HG02884 (cell line): ENCODE measurements around the gene BCL11B.

Experiments used
- ATAC-seq: cut with Tn5 transposase; IDR thresholded peaks from one replicate; pipeline ENCODE4 v1.9.1; 2021; ENCODE audit warnings: mild to moderate bottlenecking, moderate library complexity; ENCODE audit not compliant: unreplicated experiment

Gene BCL11B

DNA sequence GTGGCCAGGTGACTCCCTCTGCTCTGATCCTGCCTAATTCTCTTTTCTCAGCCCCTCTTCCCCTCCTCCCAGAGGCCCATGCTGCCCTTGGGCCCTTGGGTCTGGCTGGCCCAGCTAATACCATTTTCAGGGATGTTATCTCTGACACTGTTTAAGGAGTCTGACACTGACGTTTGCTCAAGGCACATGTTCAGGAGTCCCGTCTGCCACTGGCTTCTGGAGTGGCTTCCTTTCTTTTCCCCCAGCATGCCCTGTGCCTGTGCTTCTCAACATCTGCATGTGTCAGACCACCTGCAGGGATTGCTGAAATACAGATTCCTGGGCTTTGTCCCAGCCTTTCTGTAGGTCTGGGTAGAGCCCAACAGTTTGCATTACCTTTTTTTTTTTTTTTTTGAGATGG is 128.9 kb downstream of the BCL11B start:
- no peak for ATAC-seq

DNA sequence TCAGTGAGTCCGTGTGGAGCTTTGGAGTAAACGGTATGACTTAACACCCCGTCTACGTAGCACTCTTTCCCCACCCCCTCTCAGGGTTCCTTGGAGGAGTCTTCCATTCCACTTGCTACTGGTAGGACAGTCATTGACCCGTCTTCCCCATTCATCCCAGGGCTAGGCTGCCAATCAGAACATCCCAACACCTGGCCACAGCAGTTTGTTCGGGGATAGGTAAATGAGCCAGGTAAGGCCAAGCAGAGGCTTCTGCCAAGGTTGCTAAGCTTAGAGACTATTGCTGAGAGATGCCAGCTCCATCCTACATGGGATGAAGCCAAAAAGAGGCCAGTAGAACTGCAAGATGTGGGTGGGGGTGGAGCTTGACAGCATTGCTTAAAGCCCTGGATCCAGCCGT is 130.8 kb downstream of the BCL11B start:
- no peak for ATAC-seq

DNA sequence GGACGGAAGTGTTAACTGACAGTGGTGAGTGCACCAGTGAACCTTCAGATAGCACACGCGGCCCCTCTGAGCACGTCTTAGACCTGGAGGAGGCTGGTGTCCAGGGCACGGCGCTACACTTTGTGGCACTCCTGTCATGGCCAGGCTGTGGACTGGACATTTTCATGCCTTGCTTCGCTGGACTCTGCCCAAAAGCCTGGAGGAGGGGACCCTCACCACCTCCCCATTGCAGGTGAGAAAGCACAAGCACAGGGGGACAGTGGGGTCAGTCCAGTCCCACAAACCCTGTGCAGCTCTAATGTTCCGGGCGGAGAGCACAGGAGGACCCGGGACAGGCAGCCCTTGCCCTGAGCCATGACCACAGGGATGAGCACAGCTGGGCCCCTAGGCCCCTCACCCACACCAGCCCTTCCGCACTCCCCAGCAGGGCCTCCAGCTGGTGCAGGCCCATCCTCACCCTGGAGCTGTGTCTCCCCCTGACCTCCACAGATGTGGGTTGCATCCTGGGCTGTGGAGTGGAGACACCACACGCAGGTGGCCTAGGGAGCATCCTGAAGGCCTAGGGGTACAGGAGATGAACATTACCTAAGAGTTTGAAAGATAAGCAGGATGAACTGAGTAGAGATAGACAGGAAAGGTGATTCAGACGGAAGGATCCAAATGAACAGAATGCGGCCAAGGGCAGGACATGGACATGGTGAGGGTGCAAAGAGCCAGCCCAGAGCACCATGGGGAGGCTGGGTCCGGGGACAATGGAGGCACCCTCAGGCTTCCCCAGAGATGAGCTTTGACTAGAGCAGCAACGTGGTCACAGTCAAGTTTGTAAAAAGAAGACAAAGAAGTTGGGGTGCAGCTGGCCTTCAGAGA is 132.8 kb downstream of the BCL11B start:
- ATAC-seq: no peak

DNA sequence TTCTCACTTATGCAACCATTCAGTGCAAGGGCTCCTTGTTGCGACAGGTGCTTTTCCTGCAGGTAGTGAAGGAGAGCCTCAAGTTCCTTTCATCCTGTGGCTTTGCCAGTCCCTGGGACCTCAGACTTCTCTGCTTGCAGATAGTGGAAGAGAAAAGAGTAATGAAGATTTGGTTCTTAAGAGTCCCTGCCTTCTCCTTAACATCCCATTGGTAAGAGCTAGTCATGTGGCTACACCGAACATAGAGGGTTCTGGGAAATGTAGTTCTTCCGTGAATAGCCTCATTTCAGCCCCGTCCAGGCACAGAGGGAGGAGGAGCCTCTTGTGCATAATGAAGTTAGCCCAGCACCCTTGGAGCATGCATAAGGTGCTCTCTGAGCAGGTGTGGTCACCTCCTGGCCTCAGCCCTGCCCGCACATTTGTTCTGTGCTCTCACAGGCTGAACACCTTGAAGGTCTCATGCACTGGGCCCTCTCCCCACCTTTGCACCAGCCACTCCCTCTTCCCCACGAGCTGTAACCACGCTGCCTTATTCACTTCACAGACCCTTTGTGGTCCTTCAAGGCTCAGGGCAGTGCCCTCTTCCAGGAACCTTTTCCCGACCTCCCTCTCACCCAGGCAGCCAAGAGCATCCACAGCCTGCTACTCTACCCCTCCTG is 134.0 kb downstream of the BCL11B start:
- ATAC-seq: no peak

DNA sequence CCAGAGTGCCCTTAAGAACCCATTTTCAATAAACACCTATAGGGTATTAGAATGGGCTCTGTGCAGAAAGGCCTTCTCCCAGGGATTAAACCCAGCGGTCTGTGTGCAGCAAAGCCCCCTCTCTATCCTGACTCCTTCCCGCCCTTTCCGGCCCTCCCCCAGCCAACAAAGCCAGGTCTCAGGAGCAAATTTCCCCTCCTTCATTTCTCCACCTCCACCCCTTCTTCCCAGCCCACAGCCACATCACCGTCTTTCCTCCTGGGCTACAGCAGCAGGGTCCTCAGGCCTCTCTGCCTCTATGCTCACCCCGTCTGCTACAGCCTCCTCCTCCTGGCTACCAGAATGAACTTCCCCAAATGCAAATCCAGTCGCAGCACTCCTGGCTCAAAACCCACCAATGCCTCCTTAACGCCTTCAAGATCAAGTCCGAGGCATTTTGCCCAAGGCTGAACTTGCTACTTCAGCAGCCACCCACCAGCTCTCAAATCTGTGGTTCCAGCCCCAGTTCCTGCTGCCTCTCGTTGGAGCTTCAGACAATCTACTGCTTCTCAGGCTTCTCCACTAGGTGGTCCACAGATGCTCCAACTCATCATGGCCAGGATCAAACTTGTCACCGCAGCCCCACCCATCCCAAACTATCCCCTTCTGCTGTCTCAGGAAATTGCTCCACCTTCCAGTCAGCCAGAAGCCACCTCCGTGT is 134.8 kb downstream of the BCL11B start:
- no peak for ATAC-seq

DNA sequence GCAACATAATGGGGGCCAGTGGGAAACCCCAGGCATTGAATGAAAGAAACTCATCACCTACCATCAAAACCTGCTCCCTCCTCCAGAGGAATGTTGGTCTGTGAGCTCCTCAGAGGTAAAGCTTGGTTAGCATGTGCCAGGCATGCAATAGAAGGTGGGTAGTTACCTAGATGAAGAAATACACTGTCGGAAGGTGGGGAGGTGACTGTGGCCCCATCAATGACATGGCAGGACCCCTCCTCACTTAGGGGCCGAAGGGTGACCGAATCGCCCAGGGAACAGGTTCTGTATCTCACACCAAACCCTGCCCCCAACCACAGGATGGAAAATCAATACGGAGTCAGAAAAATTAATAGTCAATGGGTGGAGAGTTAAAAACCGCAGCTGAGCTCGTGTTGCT is 135.6 kb downstream of the BCL11B start:
- ATAC-seq: no peak

DNA sequence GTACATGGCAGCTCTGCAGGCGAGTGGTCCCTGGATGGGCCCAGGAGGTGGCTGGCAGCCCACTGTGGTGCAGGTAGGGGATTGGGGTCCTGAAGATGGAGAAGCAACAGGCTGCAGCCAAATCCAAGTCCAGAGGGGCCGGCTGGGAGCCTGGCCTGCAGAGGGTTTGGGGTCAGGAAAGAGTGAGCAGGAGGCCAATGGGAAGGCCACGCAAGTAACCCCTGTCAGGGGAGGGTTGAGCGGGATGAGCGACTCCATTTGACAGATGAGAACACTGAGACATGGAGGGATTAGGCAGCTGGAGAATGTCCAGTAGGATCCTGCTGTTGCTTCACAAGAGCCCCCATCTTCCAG is 136.0 kb downstream of the BCL11B start:
- ATAC-seq: no peak

DNA sequence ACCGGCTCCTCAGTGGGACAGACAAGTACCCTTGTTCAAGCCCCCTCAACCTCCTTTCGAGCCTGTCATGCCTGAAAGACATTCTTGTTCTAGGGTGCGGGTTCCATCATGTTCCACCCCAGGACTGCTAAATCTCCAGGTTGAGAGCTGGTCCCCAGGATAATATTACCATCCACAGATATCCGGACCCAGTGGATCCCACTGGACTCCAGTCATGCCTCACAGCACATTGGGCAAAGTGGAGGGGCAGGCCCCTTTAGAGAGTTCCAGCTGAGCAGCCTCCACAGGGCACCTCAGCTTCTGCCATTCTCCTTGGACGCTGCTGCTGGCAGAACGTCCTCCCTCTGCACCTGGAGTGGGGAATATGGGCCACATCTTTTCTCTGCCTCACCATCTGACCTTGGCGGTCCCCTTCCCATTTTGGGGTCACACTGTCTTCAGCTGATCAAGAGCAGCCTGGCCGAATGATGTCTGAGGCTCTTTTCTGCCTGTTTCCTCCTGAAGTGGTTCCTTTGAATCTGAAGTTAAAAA is 137.4 kb downstream of the BCL11B start:
- ATAC-seq: no peak

DNA sequence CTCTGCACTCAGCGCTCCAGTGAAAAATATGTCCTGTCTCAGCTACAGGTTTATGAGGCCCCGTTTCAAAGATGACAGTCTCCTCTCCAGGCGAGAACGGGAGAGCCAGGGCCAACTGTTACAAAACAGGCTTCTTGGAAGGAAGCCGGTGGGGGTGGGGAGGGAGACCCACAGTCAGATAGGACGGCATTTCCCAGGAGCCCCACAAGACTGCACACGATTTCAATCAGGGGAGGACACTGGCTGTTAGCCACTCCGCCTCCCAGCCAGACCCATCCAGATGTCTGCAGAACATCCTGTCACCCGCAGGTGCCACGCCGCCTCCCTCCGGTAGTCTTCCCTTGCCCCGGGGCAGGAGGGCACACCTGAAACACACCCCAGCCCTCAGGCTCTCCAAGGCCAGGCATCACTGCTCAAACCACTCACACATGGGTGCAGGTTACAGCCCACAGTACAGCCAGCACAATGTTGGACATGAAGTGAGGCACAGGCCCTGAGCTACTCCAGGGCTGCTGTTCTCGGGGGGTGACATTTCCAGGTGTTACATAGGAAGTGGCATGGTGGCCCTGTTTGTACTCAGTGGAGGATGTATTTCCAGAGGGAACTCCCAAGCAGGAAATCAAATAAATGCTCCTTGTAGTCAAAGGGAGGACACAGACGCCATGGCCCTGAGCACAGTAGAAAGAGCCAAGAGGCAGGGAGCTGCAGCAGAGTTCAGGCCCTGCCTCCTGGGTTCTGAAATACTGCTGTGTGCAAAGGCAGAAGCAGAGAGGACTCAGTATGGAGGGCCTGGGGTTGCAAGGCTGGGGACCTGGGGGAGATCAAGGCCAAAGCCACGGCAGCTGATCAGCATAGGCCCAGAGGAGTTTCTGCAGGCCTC is 138.1 kb downstream of the BCL11B start:
- no peak for ATAC-seq

DNA sequence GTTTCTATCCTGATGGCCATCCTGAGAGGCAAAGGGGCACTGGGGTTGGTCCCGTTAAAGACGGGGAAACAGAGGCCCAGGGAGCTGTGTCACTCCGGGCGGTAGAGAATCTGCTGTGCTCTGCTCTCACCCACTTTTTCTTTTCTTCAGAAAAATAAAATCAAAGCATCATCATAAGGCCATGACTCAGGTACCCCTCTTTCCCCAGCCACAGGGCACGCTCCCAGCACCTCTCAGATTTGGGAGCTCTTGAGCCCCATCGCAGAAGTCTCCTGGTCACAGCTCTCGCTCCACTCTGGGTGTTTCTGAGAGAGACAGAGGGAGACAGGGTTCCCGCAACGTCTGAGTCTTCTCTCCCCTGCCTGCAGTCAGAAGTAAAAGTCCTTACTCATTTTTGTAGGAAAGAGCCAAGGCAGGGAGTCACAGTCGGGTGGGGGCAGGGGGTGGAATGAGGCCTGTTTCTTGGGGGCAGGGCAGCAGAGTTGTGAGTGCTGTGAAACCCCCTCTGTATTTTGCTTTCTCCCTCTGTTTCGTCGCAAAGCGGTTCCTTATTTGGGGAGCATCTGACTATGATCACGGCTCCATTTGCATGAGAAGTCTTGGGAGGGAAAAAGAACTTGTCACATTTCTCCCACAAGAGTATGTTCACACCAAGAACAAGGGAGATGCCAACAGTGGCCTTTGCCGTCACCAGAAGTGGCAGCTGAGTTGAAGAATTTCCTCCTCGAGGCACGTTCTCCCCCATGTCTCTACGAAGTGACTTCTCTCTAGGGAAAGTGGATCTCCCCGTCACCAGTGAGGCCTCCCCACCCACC is 139.0 kb downstream of the BCL11B start:
- no peak for ATAC-seq

DNA sequence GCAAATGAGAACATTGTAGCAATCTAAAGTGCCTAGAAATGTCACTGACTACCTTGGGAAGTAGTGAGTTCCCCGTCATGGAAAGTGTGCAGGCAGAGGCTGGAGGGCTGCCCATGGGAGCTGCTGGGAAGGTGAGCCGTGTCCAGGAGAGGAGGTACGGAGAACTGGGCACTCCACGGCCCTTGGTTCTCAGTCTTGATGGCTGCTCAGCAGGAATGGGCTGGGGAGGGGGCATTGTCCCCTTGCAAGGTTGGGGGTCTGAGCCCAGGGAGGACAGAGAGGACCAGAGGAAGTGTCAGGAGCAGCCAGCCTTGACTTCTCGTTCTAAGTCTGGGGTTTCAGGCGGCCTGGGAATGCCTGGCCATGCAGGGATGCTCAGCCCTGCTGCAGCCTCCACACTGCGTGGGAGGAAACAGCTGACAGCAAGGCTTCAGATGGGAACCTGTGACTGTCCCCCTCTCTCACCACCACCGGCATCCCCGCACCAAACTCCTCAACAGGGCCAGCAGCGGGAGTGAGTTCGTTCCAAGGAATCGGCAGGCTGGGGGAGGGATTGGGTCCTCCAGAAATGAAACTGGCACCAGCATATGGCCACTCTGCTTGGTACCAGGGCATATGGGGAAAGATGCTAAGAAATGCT is 140.2 kb downstream of the BCL11B start:
- no peak for ATAC-seq

DNA sequence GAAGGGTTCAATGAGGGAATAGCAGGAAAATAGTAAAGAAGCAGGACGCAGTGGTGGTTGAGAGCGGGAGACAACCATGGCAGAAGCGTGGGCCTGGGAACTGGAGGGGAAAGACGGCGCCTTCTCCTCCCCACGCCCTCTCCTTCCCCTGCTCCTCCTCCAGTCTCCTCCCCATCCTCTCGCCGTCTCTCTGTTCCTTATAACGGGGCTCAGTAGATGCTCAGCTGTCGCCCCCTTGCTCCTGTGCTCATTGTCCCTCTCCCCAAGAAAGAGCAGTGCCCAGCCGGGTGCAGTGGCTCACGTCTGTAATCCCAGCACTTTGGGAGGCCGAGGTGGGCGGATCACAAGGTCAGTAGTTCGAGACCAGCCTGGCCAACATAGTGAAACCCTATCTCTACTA is 142.0 kb downstream of the BCL11B start:
- ATAC-seq: no peak

DNA sequence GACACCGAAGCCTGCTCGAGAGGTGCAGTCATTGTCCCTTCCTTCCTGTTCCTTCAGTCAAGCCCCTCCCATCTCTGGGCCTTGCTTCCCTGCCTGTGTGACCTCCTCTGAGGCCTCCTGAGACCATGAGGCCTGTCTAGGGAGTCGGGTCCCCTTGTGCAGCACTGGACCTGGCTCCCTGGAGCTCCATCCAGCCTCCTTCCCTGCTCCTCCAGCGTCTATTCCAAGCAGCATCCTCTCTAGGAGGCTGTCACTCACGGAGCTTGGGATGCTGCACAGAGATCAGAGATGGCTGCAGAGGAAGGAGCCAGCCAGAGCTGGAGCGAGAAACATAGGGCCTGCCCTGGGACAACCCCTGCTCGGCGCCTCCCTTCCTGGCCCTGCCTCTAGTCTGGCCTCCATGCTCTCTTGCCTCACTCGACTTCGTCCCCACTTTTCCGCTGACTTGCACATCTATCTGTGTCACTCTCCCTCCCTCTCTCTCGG is 142.7 kb downstream of the BCL11B start:
- no peak for ATAC-seq

DNA sequence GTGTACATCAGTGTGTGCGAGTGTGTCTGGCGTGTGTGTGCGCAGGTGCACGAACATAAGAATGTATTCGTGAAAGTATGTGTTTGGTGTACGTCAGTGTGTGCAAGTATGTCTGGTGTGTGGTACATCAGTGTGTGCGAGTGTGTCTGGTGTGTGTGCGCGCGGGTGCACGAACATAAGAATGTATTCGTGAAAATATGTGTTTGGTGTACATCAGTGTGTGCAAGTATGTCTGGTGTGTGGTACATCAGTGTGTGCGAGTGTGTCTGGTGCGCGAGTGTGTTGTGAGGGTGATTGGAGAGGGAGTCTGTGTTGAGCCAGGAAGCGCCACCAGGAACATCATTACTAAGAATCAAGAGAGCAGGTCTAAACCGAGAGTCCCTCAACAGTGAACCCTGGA is 143.8 kb downstream of the BCL11B start:
- ATAC-seq: no peak

DNA sequence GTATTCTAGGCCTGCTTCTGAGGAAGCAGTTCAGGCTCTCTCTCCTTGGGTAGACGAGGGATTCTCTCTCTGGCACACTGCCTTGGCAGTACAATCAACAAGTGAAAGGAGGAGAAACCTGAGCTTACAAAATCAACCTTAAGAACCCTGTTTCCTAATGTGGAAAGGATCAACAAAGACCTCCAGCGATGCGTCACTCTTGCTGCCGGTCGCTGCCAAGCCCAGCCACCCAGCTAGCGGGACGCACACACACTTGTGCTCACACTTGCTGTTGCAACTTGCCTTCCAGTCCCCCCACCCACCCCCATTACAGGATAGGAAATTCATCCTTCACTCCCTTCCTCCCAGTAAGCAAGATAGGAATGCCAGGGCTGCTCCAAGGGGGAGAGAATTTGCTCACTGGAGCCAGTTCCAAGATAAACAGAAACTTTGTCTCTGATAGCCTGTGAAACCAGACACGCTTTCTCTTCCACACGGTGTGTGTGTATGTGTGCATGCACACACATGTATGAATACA is 144.3 kb downstream of the BCL11B start:
- ATAC-seq: no peak

DNA sequence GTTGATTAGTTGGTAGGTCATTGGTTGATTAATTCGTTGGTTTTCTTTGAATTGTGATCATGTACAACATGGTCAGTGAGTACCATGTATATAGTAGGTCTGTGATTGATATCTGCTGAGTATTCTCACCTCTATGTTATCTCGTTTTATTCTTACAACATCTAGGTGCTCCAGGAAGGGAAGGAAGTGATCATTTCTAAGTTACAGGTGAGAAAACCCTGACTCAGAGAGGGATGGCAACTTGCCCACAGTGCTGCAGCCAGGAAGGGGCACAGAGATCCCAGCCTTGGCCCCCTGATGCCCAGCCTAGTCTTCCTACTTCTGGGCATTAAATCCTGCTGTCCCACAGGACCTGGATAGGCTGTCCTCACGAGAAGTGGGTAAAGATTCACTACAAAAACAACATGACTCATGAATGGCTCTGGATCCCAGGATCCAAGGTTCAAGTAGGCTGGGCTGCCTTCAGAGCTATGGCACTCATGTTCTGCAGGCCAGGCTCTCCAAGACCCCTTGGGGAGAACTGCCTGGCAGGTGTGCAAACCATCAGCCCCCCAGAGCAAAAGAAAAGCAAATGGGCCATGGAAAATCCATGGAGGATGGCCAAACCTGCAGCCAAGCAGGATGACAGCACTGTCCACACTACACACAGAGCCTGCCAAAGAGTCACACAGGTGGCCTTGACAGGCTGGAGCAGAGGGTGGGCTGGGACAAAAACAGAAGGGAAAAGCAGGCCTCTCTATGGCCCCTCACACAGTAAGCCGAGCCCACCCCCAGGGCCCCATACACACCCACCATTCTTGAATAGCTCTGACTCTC is 146.2 kb downstream of the BCL11B start:
- no peak for ATAC-seq

DNA sequence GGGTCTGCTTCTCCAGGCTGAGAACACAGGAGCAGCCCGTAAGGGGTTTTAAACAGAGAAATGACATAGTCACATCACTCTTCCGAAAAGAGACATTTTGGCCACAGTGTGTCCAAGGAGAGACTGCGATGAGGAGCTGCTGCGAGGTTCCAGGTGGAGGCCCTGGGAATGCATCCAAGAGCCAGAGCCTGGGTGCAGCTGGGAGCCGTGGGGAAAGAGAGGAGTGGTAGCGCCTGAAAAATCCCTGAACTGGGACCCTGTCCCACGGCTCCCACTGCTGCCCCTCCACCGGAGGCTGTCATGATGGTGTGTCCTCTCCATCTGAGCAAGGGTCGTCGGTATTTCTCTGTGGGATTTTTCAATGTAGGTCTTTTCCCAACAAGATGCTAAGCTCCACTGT is 146.9 kb downstream of the BCL11B start:
- no peak for ATAC-seq

DNA sequence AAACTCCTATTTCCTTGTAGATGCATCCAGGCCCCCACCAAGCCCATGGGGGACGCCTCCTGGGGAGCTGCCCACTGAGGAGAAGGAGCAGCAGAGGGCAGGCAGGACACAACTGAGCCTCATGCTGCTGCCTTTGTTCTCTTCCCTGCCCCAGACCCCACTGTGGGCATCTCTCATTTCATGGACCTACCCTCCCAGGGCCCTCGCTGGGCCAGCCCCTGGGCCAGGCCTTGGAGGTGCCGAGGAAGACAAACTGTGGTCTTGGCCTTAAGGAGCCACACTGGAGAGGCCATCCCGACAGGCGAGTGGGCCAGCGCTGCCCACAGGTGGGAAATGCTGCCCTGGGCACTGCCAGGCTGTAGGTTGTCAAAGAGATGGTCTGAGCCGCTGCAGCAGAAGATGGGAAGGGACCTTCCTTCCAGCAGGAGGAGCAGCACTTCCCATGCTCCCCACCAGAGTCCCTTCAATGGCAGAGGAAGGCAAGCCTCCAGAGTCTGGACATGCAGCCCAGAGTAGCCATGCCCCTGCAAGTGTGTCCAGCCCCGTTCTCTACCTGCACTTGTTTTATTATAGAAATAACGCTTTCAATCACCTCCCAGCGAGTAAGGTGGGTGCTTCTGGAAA is 147.4 kb downstream of the BCL11B start:
- no peak for ATAC-seq
